Left ventricle myocardium inferior (tissue), 1 donor: ENCODE results near the gene GPX3. TPM values are rescaled to one million over a fixed set of nuclear protein-coding genes. Genes with fewer than 3 reads are reported as not detected.
A peak's percentile ranks its signal among the peaks of the same experiment; 100 is the strongest.

ENCODE experiments used
- DNase-seq: peaks from one replicate; pipeline ENCODE4 v3.0.0-alpha.2; 2020
- H3K27ac ChIP-seq: fragments of 200-600 bp; replicated peaks from 2 replicates; pipeline ENCODE4 v1.8.0; 2021
- H3K27me3 ChIP-seq: fragments of 200-600 bp; 2 replicates; pipeline ENCODE4 v1.8.0; 2021; ENCODE audit warnings: low read depth
- H3K36me3 ChIP-seq: fragments of 200-600 bp; 2 replicates; pipeline ENCODE4 v1.8.0; 2021
- H3K4me1 ChIP-seq: fragments of 200-600 bp; 2 replicates; pipeline ENCODE4 v1.8.0; 2021
- H3K4me3 ChIP-seq: fragments of 200-600 bp; 2 replicates; pipeline ENCODE4 v1.8.0; 2021; ENCODE audit warnings: mild to moderate bottlenecking, moderate library complexity
- H3K9me3 ChIP-seq: fragments of 200-600 bp; replicated peaks from 2 replicates; pipeline ENCODE4 v1.8.0; 2021
- CTCF ChIP-seq: fragments of 200-600 bp; IDR thresholded peaks from 2 replicates; pipeline ENCODE4 v1.8.0; 2021; ENCODE audit warnings: antibody characterized with exemption, mild to moderate bottlenecking, borderline replicate concordance
- intact Hi-C: fragments of 100-400 bp; cut with micrococcal nuclease; formaldehyde crosslinking; loops from one replicate; pipeline ENCODE4 v1.11.0; 2022
- long read RNA-seq: library from polyadenylated mRNA; unstranded; transcript quantifications from one replicate; pipeline ENCODE4 v2.0.0, GENCODE V29; 2021
- total RNA-seq: library from RNA; stranded (reverse); fragmentation: NEBNext Ultra II Directional; extraction: Animal tissue kit (Norgen Biotek cat#: 25700); gene quantifications from one replicate; pipeline ENCODE4 v1.2.1, GENCODE V29; 2021
- donor health status: DM: no; HTN: yes; CAD: no; lungs with severe emphysema.

GPX3 gene
- 744 TPM for total RNA-seq
- long read RNA-seq, transcript GPX3-201 (5 exons, 1,636 nt), result major isoform, 1,615 of 1,824 reads
- long read RNA-seq, transcript GPX3-209 (6 exons, 1,478 nt), result minor isoform, 27 of 1,824 reads
- long read RNA-seq, partial matches to known transcripts, result 116 of 1,824 reads
- long read RNA-seq, other reads (novel, unspliced or antisense), result 62 of 1,824 reads

DNA sequence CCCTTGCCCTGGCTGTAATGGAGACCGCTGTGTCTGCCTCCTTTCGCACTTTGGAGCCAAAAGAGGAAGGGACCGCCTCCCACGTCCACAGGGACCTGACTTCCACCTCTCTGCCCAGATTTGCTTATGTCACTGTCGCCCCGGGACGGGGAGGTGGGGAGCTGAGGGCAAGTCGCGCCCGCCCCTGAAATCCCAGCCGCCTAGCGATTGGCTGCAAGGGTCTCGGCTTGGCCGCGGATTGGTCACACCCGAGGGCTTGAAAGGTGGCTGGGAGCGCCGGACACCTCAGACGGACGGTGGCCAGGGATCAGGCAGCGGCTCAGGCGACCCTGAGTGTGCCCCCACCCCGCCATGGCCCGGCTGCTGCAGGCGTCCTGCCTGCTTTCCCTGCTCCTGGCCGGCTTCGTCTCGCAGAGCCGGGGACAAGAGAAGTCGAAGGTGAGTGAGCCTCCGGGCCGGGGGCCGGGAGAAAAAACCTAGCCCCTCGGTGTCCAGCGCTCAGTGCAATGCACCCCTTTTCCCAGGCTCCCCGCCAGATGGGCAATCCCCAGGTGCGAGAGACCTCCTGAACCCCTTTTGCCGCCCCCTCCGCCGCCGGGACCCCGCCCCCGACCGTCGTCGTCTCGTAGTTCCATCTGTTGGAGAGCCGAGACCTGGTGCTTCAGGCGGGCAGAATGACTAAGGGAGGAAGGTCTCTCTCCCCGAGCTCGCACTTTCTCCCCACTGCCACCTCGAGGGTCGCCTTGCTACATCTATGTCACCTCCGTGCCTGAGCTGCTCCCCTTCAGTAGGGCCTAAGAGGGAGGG, at the start of gene GPX3:
GPX3 (plus strand) TSS at position 288 of the 807 bp plus-strand sequence; CDS start at position 352, 64 bp downstream.
- H3K27me3 ChIP-seq, result no peaks in the 10 kb centered on the region
- TF ChIP-seq CTCF, result no peak
- peak within 1 kb of the TSS; percentile 97 for H3K4me3 ChIP-seq
- intact Hi-C loops, result no loop called here
- H3K36me3 ChIP-seq, result peaks cover 14% of the 10 kb centered on the region
- peaks cover 73% of the 10 kb centered on the region for H3K4me1 ChIP-seq
- no peaks in the 10 kb centered on the region for H3K9me3 ChIP-seq
- DNase-seq, result peak; percentile 96
- H3K27ac ChIP-seq, result peak within 1 kb of the TSS; percentile 97

- H3K27me3 ChIP-seq, result no peaks in the 10 kb centered on the region
- H3K27ac ChIP-seq, result no peak overlapping the region
- H3K9me3 ChIP-seq, result peaks cover 47% of the 10 kb centered on the region
- intact Hi-C loops, result no loop called here
- no peak for DNase-seq
- H3K4me1 ChIP-seq, result no peaks in the 10 kb centered on the region
- H3K36me3 ChIP-seq, result no peaks in the 10 kb centered on the region
- H3K4me3 ChIP-seq, result no peak overlapping the region
- no peak for TF ChIP-seq CTCF
These were observed 41.8 kb upstream of the GPX3 start for GRCh38 chr5:150978590-150978989.

- no peak for DNase-seq
These were observed 32.6 kb upstream of the GPX3 start for GRCh38 chr5:150987746-150988145.

DNA sequence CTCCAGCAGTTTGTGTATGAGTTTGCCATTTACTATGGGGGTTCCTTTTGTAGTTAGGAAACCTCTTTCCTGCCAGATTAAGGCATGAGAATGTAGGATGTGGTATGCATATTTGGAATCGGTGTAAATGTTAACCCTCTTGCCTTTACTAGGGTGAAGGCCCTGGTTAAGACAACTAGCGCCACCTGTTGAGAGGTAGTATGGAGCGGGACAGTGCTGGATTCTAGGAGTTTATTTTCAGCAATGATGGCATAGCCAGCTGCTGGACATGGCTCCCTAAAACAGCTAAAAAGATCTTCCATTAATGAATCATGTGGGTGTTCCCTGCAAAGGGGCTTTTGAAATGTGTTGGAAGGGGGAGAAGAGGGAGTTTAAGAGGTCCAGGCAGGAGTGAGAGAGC, 30.7 kb upstream of the GPX3 start:
- H3K36me3 ChIP-seq, result no peaks in the 10 kb centered on the region
- intact Hi-C loops, result no loop called here
- no peak overlapping the region for H3K4me3 ChIP-seq
- peak; percentile 8 for TF ChIP-seq CTCF
- no peaks in the 10 kb centered on the region for H3K9me3 ChIP-seq
- no peak overlapping the region for H3K27ac ChIP-seq
- no peaks in the 10 kb centered on the region for H3K27me3 ChIP-seq
- peaks cover 11% of the 10 kb centered on the region for H3K4me1 ChIP-seq
- DNase-seq, result no peak

More at GRCh38 chr5:150987746-150988145, 32.6 kb upstream of the GPX3 start:
- no peaks in the 10 kb centered on the region for H3K27me3 ChIP-seq
- intact Hi-C loops, result no loop called here
- peaks cover 14% of the 10 kb centered on the region for H3K9me3 ChIP-seq
- no peaks in the 10 kb centered on the region for H3K4me1 ChIP-seq
- no peak overlapping the region for H3K27ac ChIP-seq
- no peak overlapping the region for H3K4me3 ChIP-seq
- no peak for TF ChIP-seq CTCF
- H3K36me3 ChIP-seq, result no peaks in the 10 kb centered on the region

DNA sequence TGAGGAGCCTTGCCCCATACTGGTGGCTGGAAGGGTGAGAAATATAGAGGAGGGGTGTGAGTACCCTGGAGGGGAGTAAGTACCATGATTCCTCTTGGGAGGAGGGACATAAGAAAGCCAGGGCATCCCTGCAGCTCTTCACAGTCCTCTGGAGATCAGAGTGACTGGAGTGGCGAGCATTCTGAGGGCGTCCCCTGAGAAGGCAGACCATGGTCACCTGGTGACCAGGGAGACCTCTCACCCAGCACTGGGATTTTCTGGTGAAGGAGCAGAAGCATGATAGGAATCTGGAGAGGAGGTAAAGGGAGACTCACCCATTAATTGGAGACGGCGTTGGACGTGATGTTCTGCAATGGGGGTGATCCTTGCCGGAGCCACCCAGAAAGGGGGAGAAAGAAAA, 27.7 kb upstream of the GPX3 start:
- no peak overlapping the region for H3K27ac ChIP-seq
- intact Hi-C loops, result no loop called here
- no peaks in the 10 kb centered on the region for H3K36me3 ChIP-seq
- no peaks in the 10 kb centered on the region for H3K9me3 ChIP-seq
- TF ChIP-seq CTCF, result no peak
- no peak overlapping the region for H3K4me3 ChIP-seq
- peaks cover 11% of the 10 kb centered on the region for H3K4me1 ChIP-seq
- DNase-seq, result no peak
- no peaks in the 10 kb centered on the region for H3K27me3 ChIP-seq
